H1 (cell line): ENCODE data around the gene THRB. TPM values are rescaled to one million over a fixed set of nuclear protein-coding genes. Genes with fewer than 3 reads are reported as not detected.

ENCODE experiments used
- CTCF ChIA-PET: fragments of 300-600 bp; sonication (Branson Sonifier 250); formaldehyde crosslinking; loops from one replicate; lab custom pipeline; 2021; ENCODE audit not compliant: partially characterized antibody; lab: Charles Lee
- POLR2A ChIA-PET: fragments of 300-600 bp; sonication (Branson Sonifier 250); formaldehyde crosslinking; loops from one replicate; lab custom pipeline; 2021; ENCODE audit warnings: inconsistent platforms; ENCODE audit not compliant: partially characterized antibody; lab: Charles Lee
- DNase-seq, 2 experiments: peaks; one replicate each; pipeline versions ENCODE4 v3.0.0 to v3.0.0-alpha.2; 2010 to 2022; ENCODE audit warnings: low spot score in 2 of 2, low read depth in 1 of 2, mixed read lengths in 1 of 2
- FAIRE-seq: peaks from 2 replicates; lab custom pipeline; 2011; peaks lifted over from hg19 to GRCh38; lab: Jason Lieb, UNC
- H2AFZ ChIP-seq: 2 replicates; pipeline ENCODE4 v1.8.1; 2012; ENCODE audit warnings: low read length, inconsistent platforms
- H2AK5ac ChIP-seq: 2 replicates; pipeline ENCODE4 v1.6.1; 2013; ENCODE audit warnings: low read depth, low read length
- H2BK120ac ChIP-seq: replicated peaks from 2 replicates; pipeline ENCODE3; 2013; ENCODE audit warnings: low read depth, low read length, inconsistent platforms
- H2BK12ac ChIP-seq: 2 replicates; pipeline ENCODE4 v1.6.1; 2013; ENCODE audit warnings: low read depth, low read length
- H2BK15ac ChIP-seq: 2 replicates; pipeline ENCODE4 v1.6.1; 2013; ENCODE audit warnings: low read length
- H2BK20ac ChIP-seq: 2 replicates; pipeline ENCODE4 v1.6.1; 2013; ENCODE audit warnings: low read length
- H2BK5ac ChIP-seq: 2 replicates; pipeline ENCODE4 v1.6.1; 2013; ENCODE audit warnings: low read depth, low read length
- H3K14ac ChIP-seq: 2 replicates; pipeline ENCODE4 v1.6.1; 2013; ENCODE audit warnings: inconsistent platforms; ENCODE audit not compliant: insufficient read length
- H3K18ac ChIP-seq: 2 replicates; pipeline ENCODE4 v1.6.1; 2013; ENCODE audit warnings: low read length; ENCODE audit errors: extremely low read depth
- H3K23ac ChIP-seq: 2 replicates; pipeline ENCODE4 v1.6.1; 2013; ENCODE audit warnings: inconsistent platforms; ENCODE audit not compliant: insufficient read length
- H3K23me2 ChIP-seq: 2 replicates; pipeline ENCODE4 v1.6.1; 2013; ENCODE audit warnings: low read depth, low read length
- H3K27ac ChIP-seq: 2 replicates; pipeline ENCODE4 v1.6.1; 2011; ENCODE audit warnings: low read depth, low read length, inconsistent platforms
- H3K27me3 ChIP-seq, 4 experiments: replicated peaks in 1 of 4; 1 replicate in 1 of 4; 2 replicates in 3 of 4; pipeline versions ENCODE4 v1.6.1 to v1.8.1; 2011 to 2013; ENCODE audit warnings: low read length in 3 of 4, mild to moderate bottlenecking in 3 of 4, inconsistent platforms in 2 of 4, mixed read lengths in 2 of 4, moderate library complexity in 1 of 4; ENCODE audit not compliant: control insufficient read depth in 3 of 4, insufficient read depth in 3 of 4; ENCODE audit errors: extremely low read depth in 1 of 4
- H3K36me3 ChIP-seq, 4 experiments: 2 replicates each; pipeline versions ENCODE4 v1.6.1 to v1.8.1; 2011 to 2013; ENCODE audit warnings: mild to moderate bottlenecking in 4 of 4, low read length in 3 of 4, moderate library complexity in 2 of 4, control low read depth in 1 of 4, inconsistent platforms in 1 of 4; ENCODE audit not compliant: insufficient read depth in 4 of 4, control insufficient read depth in 2 of 4
- H3K4ac ChIP-seq: replicated peaks from 2 replicates; pipeline ENCODE3; 2013; ENCODE audit warnings: low read length, low read depth, mixed read lengths, inconsistent platforms; ENCODE audit not compliant: insufficient read length
- H3K4me1 ChIP-seq, 4 experiments: replicated peaks in 1 of 4; 1 replicate in 1 of 4; 2 replicates in 3 of 4; pipeline versions ENCODE4 v1.6.1 to v1.8.1; 2011 to 2013; ENCODE audit warnings: low read length in 3 of 4, inconsistent platforms in 2 of 4, mixed read lengths in 1 of 4; ENCODE audit not compliant: insufficient read depth in 4 of 4, control insufficient read depth in 3 of 4
- H3K4me2 ChIP-seq, 2 experiments: 2 replicates each; pipeline versions ENCODE4 v1.6.1 to v1.8.1; 2011 to 2013; ENCODE audit warnings: low read depth in 2 of 2, low read length in 2 of 2, control low read depth in 1 of 2, inconsistent platforms in 1 of 2, mild to moderate bottlenecking in 1 of 2; ENCODE audit not compliant: insufficient read depth in 1 of 2
- H3K4me3 ChIP-seq, 4 experiments: fragments of 200-600, 300-600 bp in 1 of 4; sonication (generic), shearing (Covaris generic), sonication (Bioruptor Twin) in 1 of 4; 2 replicates each; pipeline versions ENCODE4 v1.5.1 to v1.8.1; 2011 to 2016; ENCODE audit warnings: low read length in 4 of 4, low read depth in 3 of 4, control low read depth in 2 of 4, inconsistent platforms in 2 of 4, mild to moderate bottlenecking in 2 of 4, mixed read lengths in 1 of 4, moderate library complexity in 1 of 4; ENCODE audit not compliant: insufficient read depth in 2 of 4; ENCODE audit errors: extremely low read depth in 1 of 4
- H3K56ac ChIP-seq: replicated peaks from 2 replicates; pipeline ENCODE3; 2013; ENCODE audit warnings: low read depth, mild to moderate bottlenecking, mixed read lengths, low read length, inconsistent platforms; ENCODE audit not compliant: insufficient read length
- H3K79me1 ChIP-seq: 2 replicates; pipeline ENCODE4 v1.6.1; 2013; ENCODE audit warnings: low read depth, low read length, control low read depth
- H3K79me2 ChIP-seq, 2 experiments: 2 replicates each; pipeline versions ENCODE4 v1.6.1 to v1.8.1; 2012 to 2013; ENCODE audit warnings: low read length in 2 of 2, mild to moderate bottlenecking in 2 of 2, inconsistent platforms in 1 of 2; ENCODE audit not compliant: insufficient read depth in 2 of 2, control insufficient read depth in 1 of 2
- H3K9ac ChIP-seq, 4 experiments: replicated peaks in 1 of 4; 1 replicate in 1 of 4; 2 replicates in 3 of 4; pipeline versions ENCODE4 v1.6.1 to v1.8.1; 2011 to 2013; ENCODE audit warnings: low read depth in 3 of 4, low read length in 3 of 4, control low read depth in 2 of 4, mild to moderate bottlenecking in 2 of 4, moderate library complexity in 2 of 4, inconsistent platforms in 1 of 4; ENCODE audit errors: extremely low read depth in 1 of 4
- H3K9me3 ChIP-seq, 2 experiments: 2 replicates each; pipeline versions ENCODE4 v1.6.1 to v1.8.1; 2012 to 2013; ENCODE audit warnings: mild to moderate bottlenecking in 2 of 2, moderate library complexity in 2 of 2, control low read depth in 1 of 2, inconsistent platforms in 1 of 2, low read depth in 1 of 2, low read length in 1 of 2, mixed read lengths in 1 of 2; ENCODE audit not compliant: insufficient read depth in 2 of 2
- H4K20me1 ChIP-seq, 2 experiments: replicated peaks in 1 of 2; 2 replicates each; pipeline versions ENCODE3 to v1.8.1; 2011 to 2013; ENCODE audit warnings: inconsistent platforms in 2 of 2, low read length in 2 of 2, mild to moderate bottlenecking in 1 of 2; ENCODE audit not compliant: insufficient read depth in 2 of 2, control insufficient read depth in 1 of 2
- H4K5ac ChIP-seq: 2 replicates; pipeline ENCODE4 v1.6.1; 2013; ENCODE audit warnings: low read length, low read depth, mixed read lengths, inconsistent platforms; ENCODE audit not compliant: insufficient read length
- H4K8ac ChIP-seq: 2 replicates; pipeline ENCODE4 v1.8.0; 2013; ENCODE audit warnings: mild to moderate bottlenecking, moderate library complexity, low read length, inconsistent platforms; ENCODE audit not compliant: insufficient read depth; ENCODE audit errors: extremely low read depth
- H4K91ac ChIP-seq: replicated peaks from 2 replicates; pipeline ENCODE3; 2013; ENCODE audit warnings: low read length, mixed read lengths, inconsistent platforms; ENCODE audit not compliant: insufficient read length
- BCL11A ChIP-seq, 2 experiments: IDR thresholded peaks; one replicate each; pipeline ENCODE4 v1.6.1; 2011; ENCODE audit warnings: low read depth in 2 of 2, low read length in 2 of 2, mild to moderate bottlenecking in 2 of 2
- EGR1 ChIP-seq: IDR thresholded peaks from 2 replicates; pipeline ENCODE4 v1.6.1; 2011; ENCODE audit warnings: low read depth, low read length, borderline replicate concordance
- EZH2 ChIP-seq: fragments of 200-600 bp; sonication (generic); IDR thresholded peaks from 2 replicates; pipeline ENCODE4 v1.7.1; 2012; ENCODE audit warnings: low read depth, mild to moderate bottlenecking, moderate library complexity, low read length, inconsistent platforms; ENCODE audit not compliant: severe bottlenecking
- NANOG ChIP-seq: IDR thresholded peaks from 2 replicates; pipeline ENCODE4 v1.6.1; 2011; ENCODE audit warnings: low read length, low read depth, mild to moderate bottlenecking, inconsistent platforms; ENCODE audit not compliant: insufficient read depth, poor library complexity, severe bottlenecking
- WGBS, 2 experiments: shearing (Covaris generic) in 1 of 2; methylation state at CpG; one replicate each; pipeline versions ENCODE4 v1.1.6 to v1.1.7; 2013 to 2015; ENCODE audit warnings: low lambda C conversion rate in 2 of 2, mixed read lengths in 2 of 2, inconsistent platforms in 1 of 2, low coverage in 1 of 2, missing lambda C conversion rate in 1 of 2; ENCODE audit not compliant: insufficient replicate concordance in 2 of 2, insufficient coverage in 1 of 2, insufficient read length in 1 of 2; ENCODE audit errors: extremely low coverage in 1 of 2, missing lambda C conversion rate in 1 of 2; 5-methylcytosine and 5-hydroxymethylcytosine counted together
- polyA plus RNA-seq, 7 experiments: library from polyadenylated mRNA; depleted of rRNA in 3 of 7; stranded (reverse) in 5 of 7; unstranded in 2 of 7; fragments of >200 nt in 5 of 7; fragments of 200-250 nt in 2 of 7; gene quantifications; 1 replicate in 5 of 7; 2 replicates in 1 of 7; 4 replicates in 1 of 7; pipeline versions ENCODE4 v1.2.1 to v1.2.3, GENCODE V29; 2011 to 2013; ENCODE audit warnings: missing spikeins in 2 of 7, mixed read lengths in 2 of 7
- total RNA-seq: library from RNA; stranded (reverse); fragmentation: NEBNext Ultra II Directional; extraction: Animal tissue kit (Norgen Biotek cat#: 25700); gene quantifications from 2 replicates; pipeline ENCODE4 v1.2.1, GENCODE V29; 2021

Gene THRB
- total and polyA plus RNA-seq, 2 of the 8 experiments (the other 6 are each of a cell fraction or from before 2014, with no cell fraction given), result 0.98 to 3.9 TPM

DNA sequence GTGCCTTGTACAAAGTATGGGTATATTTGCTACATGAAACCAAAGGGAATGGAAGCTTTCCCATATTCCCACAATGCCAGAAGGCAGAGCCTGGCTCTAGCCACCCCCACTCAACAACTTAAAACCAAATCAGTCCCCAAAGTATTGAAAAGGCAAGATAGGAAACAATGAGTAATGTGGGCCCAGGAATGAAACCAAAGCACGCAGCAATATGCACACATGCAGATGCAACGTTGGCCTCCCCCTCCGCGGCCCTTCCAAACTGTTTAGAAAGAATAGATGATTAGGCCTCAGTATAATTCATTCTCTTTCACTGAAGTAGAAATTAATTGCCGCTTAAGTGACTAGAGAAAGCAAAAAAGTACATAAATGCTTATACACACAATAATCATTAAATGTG lies 59.1 kb downstream of the THRB start:
- Histone ChIP-seq H2AK5ac (no peak overlapping the region; the same call in 1 of the 2 replicates), H2BK20ac (no peak overlapping the region), H2BK15ac (no peak overlapping the region), H3K4ac (no peak overlapping the region), H4K8ac (no peak overlapping the region), H2BK120ac (no peak overlapping the region), H3K27ac (no peak overlapping the region), H3K36me3 (no peaks in the 10 kb centered on the region), H3K4me1 (no peaks in the 10 kb centered on the region), H3K18ac (no peak overlapping the region), H4K5ac (no peak overlapping the region), H3K23me2 (no peaks in the 10 kb centered on the region), H3K4me2 (no peak overlapping the region), H3K9ac (no peak overlapping the region), H3K23ac (no peak overlapping the region)
- POLR2A ChIA-PET, result no interaction called here
- no peak for DNase-seq
- TF ChIP-seq BCL11A (IDR thresholded peaks at IDR 0.05; ENCODE audit: low read depth in 2 of 2, low read length in 2 of 2) (no peak), NANOG (no peak), EZH2 (no peak), EGR1 (no peak)
- TF ChIP-seq, all 59 proteins: peak for 0
- Histone ChIP-seq H3K79me1 (no peaks in the 10 kb centered on the region), H4K20me1 (no peaks in the 10 kb centered on the region), H2BK12ac (no peak overlapping the region), H3K79me2 (no peaks in the 10 kb centered on the region), H3K4me3 (no peak overlapping the region), H2BK5ac (no peak overlapping the region), H3K27me3 (no peaks in the 10 kb centered on the region), H3K14ac (no peak overlapping the region), H3K56ac (no peak overlapping the region), H4K91ac (no peak overlapping the region), H2AFZ (no peak overlapping the region), H3K9me3 (no peaks in the 10 kb centered on the region)
- CTCF ChIA-PET, result no interaction called here
- WGBS, 2 experiments, result 89% methylated on average over 5 of the region's 5 CpGs; no CpG with 5 or more reads in 1 of the 2 experiments
- no peak for FAIRE-seq
